GM12878 (cell line): ENCODE measurements around the gene ELMOD2. TPM values are rescaled to one million over a fixed set of nuclear protein-coding genes. Genes with fewer than 3 reads are reported as not detected.

Experiments used
- ATAC-seq: fragments of 200-7000 bp; cut with Tn5 transposase; 3 replicates; pipeline ENCODE4 v1.9.1; 2020; ENCODE audit warnings: mild to moderate bottlenecking, moderate library complexity
- BruUV-seq: library from RNA; stranded (reverse); fragments of 400-500 nt; replicated peaks from 2 replicates; lab custom pipeline; 2021; lab: Mats Ljungman, UMichigan
- CTCF ChIA-PET: fragments of 300-600 bp; sonication (Branson Sonifier 250); formaldehyde crosslinking; extraction: SDS; loops from one replicate; lab custom pipeline; 2021; ENCODE audit warnings: inconsistent platforms; lab: Yijun Ruan, JAX
- POLR2A ChIA-PET: fragments of 350-600 bp; formaldehyde crosslinking; extraction: SDS; loops from one replicate; lab custom pipeline; 2021; ENCODE audit warnings: inconsistent platforms; lab: Charles Lee
- RAD21 ChIA-PET: fragments of 300-600 bp; sonication (Branson Sonifier 250); formaldehyde crosslinking; loops from one replicate; lab custom pipeline; 2023; ENCODE audit warnings: antibody characterized with exemption; ENCODE audit not compliant: unreplicated experiment; lab: Charles Lee
- SMC1A ChIA-PET: fragments of 300-600 bp; sonication (Branson Sonifier 250); formaldehyde crosslinking; loops from one replicate; lab custom pipeline; 2023; ENCODE audit not compliant: unreplicated experiment, uncharacterized antibody; lab: Charles Lee
- DNase-seq: peaks from one replicate; pipeline ENCODE4 v3.0.0-alpha.2; 2011; ENCODE audit warnings: low read depth, low spot score
- FAIRE-seq: peaks from 3 replicates; lab custom pipeline; 2011; peaks lifted over from hg19 to GRCh38; lab: Jason Lieb, UNC
- H2AFZ ChIP-seq: 2 replicates; pipeline ENCODE4 v1.6.0; 2011; ENCODE audit warnings: low read depth, low read length, control low read depth; ENCODE audit not compliant: control insufficient read depth
- H3K27ac ChIP-seq: 2 replicates; pipeline ENCODE4 v1.5.1; 2011; ENCODE audit warnings: control low read depth; ENCODE audit not compliant: control insufficient read depth, insufficient read depth
- H3K27me3 ChIP-seq, 2 experiments: replicated peaks in 1 of 2; 2 replicates each; pipeline versions ENCODE4 v1.6.0 to v1.6.1; 2011; ENCODE audit warnings: low read length in 1 of 2; ENCODE audit not compliant: control insufficient read depth in 2 of 2, insufficient read depth in 2 of 2
- H3K36me3 ChIP-seq, 2 experiments: 2 replicates each; pipeline ENCODE4 v1.5.1; 2011; ENCODE audit warnings: low read length in 1 of 2; ENCODE audit not compliant: control insufficient read depth in 2 of 2, insufficient read depth in 2 of 2
- H3K4me1 ChIP-seq: 2 replicates; pipeline ENCODE4 v1.6.1; 2011; ENCODE audit warnings: mild to moderate bottlenecking, low read length, moderate library complexity, mixed read lengths; ENCODE audit not compliant: control insufficient read depth, insufficient read depth
- H3K4me2 ChIP-seq: 2 replicates; pipeline ENCODE4 v1.6.0; 2011; ENCODE audit warnings: control low read depth; ENCODE audit not compliant: control insufficient read depth, insufficient read depth
- H3K4me3 ChIP-seq: fragments of 200-600 bp; sonication (generic); 2 replicates; pipeline ENCODE4 v1.5.1; 2016
- H3K79me2 ChIP-seq: 2 replicates; pipeline ENCODE4 v1.6.0; 2011; ENCODE audit warnings: low read length; ENCODE audit not compliant: control insufficient read depth, insufficient read depth
- H3K9ac ChIP-seq: 2 replicates; pipeline ENCODE4 v1.8.0; 2011; ENCODE audit warnings: low read length, control low read depth, mixed read lengths; ENCODE audit not compliant: control insufficient read depth, insufficient read depth
- H3K9me3 ChIP-seq: replicated peaks from 3 replicates; pipeline ENCODE4 v1.5.1; 2011; ENCODE audit warnings: mild to moderate bottlenecking, low read length; ENCODE audit not compliant: control insufficient read depth, insufficient read depth
- H4K20me1 ChIP-seq: 2 replicates; pipeline ENCODE4 v1.6.0; 2011; ENCODE audit not compliant: control insufficient read depth, insufficient read depth
- ATF3 ChIP-seq: IDR thresholded peaks from 2 replicates; pipeline ENCODE4 v1.6.1; 2011; ENCODE audit warnings: low read depth, mild to moderate bottlenecking, low read length, moderate library complexity, borderline replicate concordance; ENCODE audit errors: extremely low read depth
- MAX ChIP-seq: IDR thresholded peaks from 2 replicates; pipeline ENCODE4 v1.6.1; 2012; ENCODE audit warnings: low read depth, low read length, improper control_type of control experiment
- MEF2A ChIP-seq: IDR thresholded peaks from 2 replicates; pipeline ENCODE4 v1.6.1; 2011; ENCODE audit warnings: low read depth, mild to moderate bottlenecking, low read length, moderate library complexity; ENCODE audit not compliant: insufficient read depth
- MTA2 ChIP-seq: fragments of 450-650 bp; IDR thresholded peaks from 2 replicates; pipeline ENCODE4 v1.6.1; 2016; ENCODE audit warnings: low read depth, mild to moderate bottlenecking, moderate library complexity
- MYC ChIP-seq: IDR thresholded peaks from 2 replicates; pipeline ENCODE4 v1.6.1; 2011; ENCODE audit warnings: mild to moderate bottlenecking, low read length, moderate library complexity, inconsistent platforms; ENCODE audit not compliant: insufficient read depth, insufficient replicate concordance, insufficient read length, severe bottlenecking
- NFIC ChIP-seq: IDR thresholded peaks from 2 replicates; pipeline ENCODE4 v1.6.1; 2012; ENCODE audit warnings: low read depth, mild to moderate bottlenecking, inconsistent platforms, low read length, moderate library complexity
- NR2F1 ChIP-seq: fragments of 450-650 bp; conservative IDR thresholded peaks from 2 replicates; pipeline ENCODE4 v1.6.1; 2017; ENCODE audit warnings: mild to moderate bottlenecking
- POLR2AphosphoS5 ChIP-seq: IDR thresholded peaks from 2 replicates; pipeline ENCODE4 v1.6.1; 2011; ENCODE audit warnings: mild to moderate bottlenecking, low read length, inconsistent platforms
- SMAD1 ChIP-seq: fragments of 450-650 bp; IDR thresholded peaks from 2 replicates; pipeline ENCODE4 v1.6.1; 2018; ENCODE audit warnings: mild to moderate bottlenecking, low read depth; ENCODE audit not compliant: partially characterized antibody
- STAT3 ChIP-seq: IDR thresholded peaks from 2 replicates; pipeline ENCODE4 v1.6.1; 2011; ENCODE audit warnings: low read depth, low read length, improper control_type of control experiment
- SUPT20H ChIP-seq: IDR thresholded peaks from 2 replicates; pipeline ENCODE4 v1.6.1; 2011; ENCODE audit warnings: low read depth, mild to moderate bottlenecking, low read length, moderate library complexity, borderline replicate concordance; ENCODE audit not compliant: control insufficient read depth
- USF1 ChIP-seq: IDR thresholded peaks from 2 replicates; pipeline ENCODE4 v1.6.1; 2011; ENCODE audit warnings: borderline replicate concordance, low read depth, mild to moderate bottlenecking, moderate library complexity, mixed read lengths, low read length; ENCODE audit not compliant: insufficient read depth; ENCODE audit errors: extremely low read length
- ZNF274 ChIP-seq: IDR thresholded peaks from one replicate; pipeline ENCODE4 v1.8.0; 2011; ENCODE audit not compliant: insufficient read length, insufficient read depth
- ZNF384 ChIP-seq: IDR thresholded peaks from 2 replicates; pipeline ENCODE4 v1.6.1; 2012; ENCODE audit warnings: low read depth, mild to moderate bottlenecking, low read length, improper control_type of control experiment, borderline replicate concordance
- ZNF687 ChIP-seq: fragments of 450-650 bp; IDR thresholded peaks from 2 replicates; pipeline ENCODE4 v1.6.1; 2017; ENCODE audit warnings: mild to moderate bottlenecking, moderate library complexity
- WGBS: methylation state at CpG from one replicate; pipeline ENCODE4 v1.1.6; 2016; ENCODE audit warnings: low lambda C conversion rate; ENCODE audit not compliant: insufficient replicate concordance, insufficient coverage; ENCODE audit errors: missing lambda C conversion rate; 5-methylcytosine and 5-hydroxymethylcytosine counted together
- in situ Hi-C: fragments of 300-500 bp; cut with MboI; formaldehyde crosslinking; loops from 9 replicates; pipeline ENCODE4 v1.14.3; 2018; ENCODE audit warnings: mixed read lengths
- intact Hi-C: fragments of 100-400 bp; cut with micrococcal nuclease; formaldehyde crosslinking; loops from one replicate; pipeline ENCODE4 v1.14.2; 2022; ENCODE audit not compliant: unreplicated experiment
- polyA plus RNA-seq, 11 experiments: library from polyadenylated mRNA; depleted of rRNA in 4 of 11; unstranded in 6 of 11; stranded (reverse) in 5 of 11; fragments of >200 nt; fragmentation: Nextera tagmentation in 4 of 11; fragmentation: Illumina TruSeq in 1 of 11; extraction: Ambion mirVana in 4 of 11; extraction: Trizol in 1 of 11; gene quantifications; 1 replicate in 1 of 11; 2 replicates in 10 of 11; pipeline versions ENCODE4 v1.2.1 to v1.2.3, GENCODE V29; 2011 to 2016; ENCODE audit warnings: inconsistent platforms in 2 of 11, missing spikeins in 2 of 11, low read depth in 1 of 11
- total RNA-seq, 4 experiments: library from RNA; depleted of rRNA in 3 of 4; stranded (reverse); fragments of >200 nt in 3 of 4; fragmentation: Illumina TruSeq in 1 of 4; extraction: Trizol in 1 of 4; gene quantifications; 2 replicates each; pipeline versions ENCODE4 v1.2.1 to v1.2.3, GENCODE V29; 2013 to 2021

ELMOD2 gene
- total and polyA plus RNA-seq, 10 of the 15 experiments (the other 5 are each of a cell fraction or from before 2014, with no cell fraction given) = 6.5 to 16.7 (median 12.7) TPM

DNA sequence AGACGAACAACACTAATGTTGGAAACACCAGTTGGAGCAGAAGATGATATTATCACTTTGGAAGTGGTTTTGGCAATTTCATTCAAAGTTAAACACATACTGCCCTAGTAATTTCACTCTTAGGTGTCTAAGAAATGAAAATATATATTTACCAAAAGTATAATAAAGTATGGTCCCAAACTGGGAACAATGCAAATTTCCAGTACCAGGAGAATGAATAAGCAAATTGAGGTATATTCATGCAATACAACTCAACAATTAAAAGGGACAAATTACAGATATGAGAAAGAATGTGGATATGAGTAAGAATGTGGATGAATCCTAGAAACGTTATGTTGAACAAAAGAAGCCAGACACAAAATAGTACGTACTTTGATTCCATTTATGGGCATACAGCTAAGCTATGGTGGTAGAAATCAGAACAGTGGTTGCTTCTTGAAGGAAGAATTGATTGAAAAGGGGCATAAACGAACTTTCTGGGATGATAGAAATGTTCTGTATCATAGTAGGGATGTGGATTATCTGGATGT is 10.0 kb downstream of the ELMOD2 start (continued):
- no peak for TF ChIP-seq NFIC
- TF ChIP-seq MAX = no peak
- no peak for TF ChIP-seq STAT3

- in situ Hi-C loops (no loop called here), intact Hi-C loops (no loop called here)
- H4K20me1 ChIP-seq = no peaks in the 10 kb centered on the region
- peaks cover 10% of the 10 kb centered on the region for H3K4me1 ChIP-seq
- no peaks in the 10 kb centered on the region for H3K79me2 ChIP-seq
- ATAC-seq (peak; percentile 99), DNase-seq (peak; percentile 64), FAIRE-seq (peak; percentile 57)
- H3K9me3 ChIP-seq = no peaks in the 10 kb centered on the region
- ChIA-PET CTCF (interaction anchor here (1.1 to 2.8 kb wide), 5 partner anchors 18 to 197 kb away, joined by 3 to 23 read pairs (median 6); partner anchors contain the start of genes ELMOD2 and SCOC), POLR2A (interaction anchor here (1.3 to 2.0 kb wide), 2 partner anchors 9 to 32 kb away, joined by 3 to 9 read pairs; partner anchors contain the start of gene ELMOD2), RAD21 (interaction anchor here (0.6 to 1.4 kb wide), 4 partner anchors 32 to 1776 kb away, joined by 3 to 5 read pairs (median 4); partner anchors contain the start of gene ELMOD2), SMC1A (interaction anchor here (0.7 to 2.0 kb wide), 8 partner anchors 11 to 294 kb away, joined by 3 to 11 read pairs (median 4); partner anchors contain the start of gene ELMOD2)
- no TSS peak for BruUV-seq
- H3K27ac ChIP-seq = no peak overlapping the region
- no peak overlapping the region for H3K9ac ChIP-seq
- H3K27me3 ChIP-seq = no peaks in the 10 kb centered on the region
- peak overlapping the region; percentile 64 for H3K4me2 ChIP-seq
- H3K36me3 ChIP-seq = no peaks in the 10 kb centered on the region
- 4% methylated on average over 6 of the region's 6 CpGs for WGBS
- no peak overlapping the region for H2AFZ ChIP-seq
- peak overlapping the region; percentile 2; the same call in 1 of the 2 replicates for H3K4me3 ChIP-seq
- TF ChIP-seq ATF3 (no peak), USF1 (no peak), SMAD1 (no peak), ZNF384 (no peak), ZNF687 (no peak), ZNF274 (no peak), MEF2A (no peak), MTA2 (peak; percentile 70), NR2F1 (no peak), SUPT20H (no peak), POLR2AphosphoS5 (no peak), MYC (no peak)
Measured at GRCh38 chr4:140556372-140557085, 32.6 kb downstream of the ELMOD2 start.
